ENCODE data around the gene NFASC. TPM values are rescaled to one million over a fixed set of nuclear protein-coding genes. Genes with fewer than 3 reads are reported as not detected.

NFASC gene
- total and polyA plus RNA-seq, 2 donors (not counting 3 experiments of a cell fraction or from before 2014, with no cell fraction given): not detected

- Histone ChIP-seq H3K4me3 (replicated peaks in 1 of 3; ENCODE audit: insufficient read depth in 1 of 3, low read depth in 1 of 3, low read length in 3 of 3) (no peak overlapping the region), H3K79me2 (ENCODE audit: control insufficient read depth, insufficient read depth, low read length) (no peaks in the 10 kb centered on the region), H3K4me1 (ENCODE audit: control insufficient read depth, extremely low read depth, insufficient read depth, low read length) (no peaks in the 10 kb centered on the region), H2AFZ (ENCODE audit: low read depth, low read length) (no peak overlapping the region), H3K9me3 (replicated peaks; ENCODE audit: control insufficient read depth, insufficient read depth, low read length) (no peaks in the 10 kb centered on the region), H3K36me3 (ENCODE audit: control insufficient read depth in 2 of 2, extremely low read depth in 1 of 2, insufficient read depth in 2 of 2, low read length in 2 of 2) (no peaks in the 10 kb centered on the region), H3K27ac (ENCODE audit: insufficient read depth, low read depth, low read length) (no peak overlapping the region), H3K9ac (replicated peaks; ENCODE audit: extremely low read depth, insufficient read depth, low read length) (no peak overlapping the region), H3K27me3 (ENCODE audit: control insufficient read depth in 2 of 2, insufficient read depth in 2 of 2, low read length in 2 of 2) (peaks cover 9 to 14% of the 10 kb centered on the region in 2 experiments), H3K4me2 (ENCODE audit: insufficient read depth, low read length) (no peak overlapping the region), H4K20me1 (replicated peaks; ENCODE audit: control insufficient read depth, extremely low read depth, insufficient read depth, low read length) (no peaks in the 10 kb centered on the region), H3K9me1 (replicated peaks; ENCODE audit: control insufficient read depth, extremely low read depth, insufficient read depth, low read length) (no peaks in the 10 kb centered on the region)
- dilution Hi-C loops (cut with MboI; ENCODE audit: extremely low pct_ligation_motif_present, low sequenced_read_pairs): no loop called here
- FAIRE-seq (no peak), DNase-seq (ENCODE audit: low read depth, low spot score) (no peak)
- BruUV-seq (replicated peaks): no TSS peak
- POLR2A ChIA-PET: no interaction called here
- no peak for TF ChIP-seq POLR2A (IDR thresholded peaks at IDR 0.05; ENCODE audit: low read depth, low read length)
- TF ChIP-seq EZH2 (IDR thresholded peaks at IDR 0.05; ENCODE audit: borderline replicate concordance, low read depth, low read length, severe bottlenecking): no peak
- no peak for TF ChIP-seq GATA2 (IDR thresholded peaks at IDR 0.05; ENCODE audit: insufficient read depth, insufficient read length, low read depth, low read length)
- no peak for TF ChIP-seq JUN (IDR thresholded peaks at IDR 0.05; ENCODE audit: borderline replicate concordance, insufficient read depth, insufficient read length, low read depth)
- no peak for TF ChIP-seq FOS (IDR thresholded peaks at IDR 0.05; ENCODE audit: borderline replicate concordance, insufficient read depth, low read length)
- TF ChIP-seq CTCF (IDR thresholded peaks at IDR 0.05; ENCODE audit: extremely low read depth in 1 of 2, insufficient read depth in 1 of 2, low read depth in 1 of 2, low read length in 2 of 2): no peak
- no peak for TF ChIP-seq MAX (IDR thresholded peaks at IDR 0.05; ENCODE audit: insufficient read depth, insufficient read length)
- TF ChIP-seq MYC (IDR thresholded peaks at IDR 0.05; ENCODE audit: low read depth, low read length): no peak
- TF ChIP-seq POLR2AphosphoS5 (IDR thresholded peaks at IDR 0.05; ENCODE audit: insufficient read depth, low read depth, low read length): no peak
- CTCF ChIA-PET: no interaction called here
- intact Hi-C loops (cut with micrococcal nuclease): no loop called here
Measured at GRCh38 chr1:204889681-204890383, 19.2 kb downstream of the NFASC start.
